Naive thymus-derived CD8-positive, alpha-beta T cell (primary cell): ENCODE results near the gene CNTNAP2. TPM values are rescaled to one million over a fixed set of nuclear protein-coding genes. Genes with fewer than 3 reads are reported as not detected.

ENCODE experiments used
- ATAC-seq, 2 donors: fragments of 150-1000 bp; cut with Tn5 transposase in 1 of 2; sonication (Bioruptor Pico), chemical (Tn5 transposase) in 1 of 2; 1 replicate in 1 of 2; 2 replicates in 1 of 2; pipeline ENCODE4 v1.10.0; 2021; ENCODE audit warnings: mild to moderate bottlenecking in 2 of 2, moderate library complexity in 2 of 2
- POLR2A ChIA-PET: fragments of 350-600 bp; sonication (Branson Sonifier 250); formaldehyde crosslinking; loops from one replicate; lab custom pipeline; 2021; ENCODE audit warnings: antibody characterized with exemption; lab: Charles Lee
- DNase-seq, 10 donors: peaks; one replicate each; pipeline versions ENCODE4 v3.0.0 to v3.0.0-alpha.2; 2020 to 2022
- H3K27ac Mint-ChIP-seq, 10 donors: one replicate each; pipeline ENCODE4 v1.8.0; 2020 to 2022; ENCODE audit warnings: mild to moderate bottlenecking in 10 of 10, mixed read lengths in 10 of 10, moderate library complexity in 4 of 10, inconsistent platforms in 1 of 10
- H3K27me3 Mint-ChIP-seq, 5 donors: one replicate each; pipeline ENCODE4 v1.8.0; 2021 to 2022; ENCODE audit warnings: mixed read lengths in 5 of 5
- H3K36me3 Mint-ChIP-seq, 3 donors: one replicate each; pipeline ENCODE4 v1.8.0; 2020 to 2022; ENCODE audit warnings: mixed read lengths in 3 of 3, mild to moderate bottlenecking in 2 of 3, inconsistent platforms in 1 of 3
- H3K4me1 Mint-ChIP-seq, 4 donors: one replicate each; pipeline ENCODE4 v1.8.0; 2021 to 2022; ENCODE audit warnings: mixed read lengths in 4 of 4
- H3K4me3 Mint-ChIP-seq, 10 donors: one replicate each; pipeline ENCODE4 v1.8.0; 2020 to 2022; ENCODE audit warnings: mild to moderate bottlenecking in 10 of 10, mixed read lengths in 10 of 10, moderate library complexity in 6 of 10, inconsistent platforms in 1 of 10
- H3K9me3 Mint-ChIP-seq, 9 donors: one replicate each; pipeline ENCODE4 v1.8.0; 2020 to 2022; ENCODE audit warnings: mixed read lengths in 9 of 9, mild to moderate bottlenecking in 3 of 9, inconsistent platforms in 1 of 9, moderate library complexity in 1 of 9
- polyA plus RNA-seq, 3 donors: library from polyadenylated mRNA; unstranded; fragments of 300-500 nt; fragmentation: Illumina TruSeq; gene quantifications; one replicate each; pipeline ENCODE4 v1.2.3, GENCODE V29; 2021
- total RNA-seq, 8 experiments: library from RNA in 2 of 8; stranded (reverse) in 2 of 8; gene quantifications; one replicate each; pipeline ENCODE4 v1.2.3 and lab custom pipeline; 2021 to 2026

Gene CNTNAP2
- total and polyA plus RNA-seq, 5 experiments from 2014 or later: 0.12 to 1.5 (median 0.71) TPM; not detected in 1

- DNase-seq (no peak), ATAC-seq (no peak)
- Mint-ChIP-seq H3K9me3 (peaks cover 0 to 4% (median 0%) of the 10 kb centered on the region in 9 donors), H3K27ac (no peak overlapping the region), H3K4me1 (no peaks in the 10 kb centered on the region), H3K4me3 (no peak overlapping the region), H3K36me3 (no peaks in the 10 kb centered on the region), H3K27me3 (peaks cover 0 to 2% (median 0%) of the 10 kb centered on the region in 5 donors)
- POLR2A ChIA-PET: no interaction called here
Measured at GRCh38 chr7:147909431-147910148, 1793.0 kb downstream of the CNTNAP2 start.

GRCh38 chr7:147911201-147911601, 1794.6 kb downstream of the CNTNAP2 start:
- Mint-ChIP-seq H3K27ac (no peak overlapping the region), H3K4me1 (no peaks in the 10 kb centered on the region), H3K4me3 (no peak overlapping the region), H3K27me3 (no peaks in the 10 kb centered on the region), H3K9me3 (no peaks in the 10 kb centered on the region), H3K36me3 (no peaks in the 10 kb centered on the region)
- DNase-seq (no peak), ATAC-seq (no peak)
- POLR2A ChIA-PET: no interaction called here

GRCh38 chr7:147912291-147912690, 1795.7 kb downstream of the CNTNAP2 start:
- DNase-seq (no peak), ATAC-seq (no peak)
- Mint-ChIP-seq H3K4me1 (no peaks in the 10 kb centered on the region), H3K27me3 (no peaks in the 10 kb centered on the region), H3K4me3 (no peak overlapping the region), H3K36me3 (no peaks in the 10 kb centered on the region), H3K27ac (no peak overlapping the region), H3K9me3 (no peaks in the 10 kb centered on the region)
- POLR2A ChIA-PET: no interaction called here

- Mint-ChIP-seq H3K4me1 (no peaks in the 10 kb centered on the region), H3K9me3 (no peaks in the 10 kb centered on the region), H3K27me3 (no peaks in the 10 kb centered on the region), H3K4me3 (no peak overlapping the region), H3K27ac (no peak overlapping the region), H3K36me3 (no peaks in the 10 kb centered on the region)
- ATAC-seq (no peak), DNase-seq (no peak)
- POLR2A ChIA-PET: no interaction called here
Measured at GRCh38 chr7:147912946-147913638, 1796.5 kb downstream of the CNTNAP2 start.

GRCh38 chr7:147915781-147916180, 1799.2 kb downstream of the CNTNAP2 start:
- Mint-ChIP-seq H3K4me3 (no peak overlapping the region), H3K36me3 (no peaks in the 10 kb centered on the region), H3K4me1 (no peaks in the 10 kb centered on the region), H3K27me3 (no peaks in the 10 kb centered on the region), H3K9me3 (peaks cover 0 to 2% (median 0%) of the 10 kb centered on the region in 9 donors), H3K27ac (no peak overlapping the region)
- POLR2A ChIA-PET: no interaction called here
- DNase-seq: no peak
- ATAC-seq: no peak

GRCh38 chr7:147916573-147916972, 1800.0 kb downstream of the CNTNAP2 start:
- ATAC-seq: no peak

GRCh38 chr7:147923841-147924240, 1807.2 kb downstream of the CNTNAP2 start:
- H3K9me3 Mint-ChIP-seq: peaks cover 0 to 14% (median 0%) of the 10 kb centered on the region in 9 donors
- H3K4me3 Mint-ChIP-seq: no peak overlapping the region
- H3K27ac Mint-ChIP-seq: no peak overlapping the region
- POLR2A ChIA-PET: no interaction called here
- peaks cover 0 to 1% (median 0%) of the 10 kb centered on the region in 4 donors for H3K4me1 Mint-ChIP-seq
- ATAC-seq (no peak), DNase-seq (no peak)
- peaks cover 0 to 2% (median 0%) of the 10 kb centered on the region in 5 donors for H3K27me3 Mint-ChIP-seq
- no peaks in the 10 kb centered on the region for H3K36me3 Mint-ChIP-seq

More at GRCh38 chr7:147916573-147916972, 1800.0 kb downstream of the CNTNAP2 start:
- Mint-ChIP-seq H3K4me3 (no peak overlapping the region), H3K36me3 (no peaks in the 10 kb centered on the region), H3K27ac (no peak overlapping the region), H3K27me3 (peaks cover 0 to under 1% (median 0%) of the 10 kb centered on the region in 5 donors), H3K4me1 (no peaks in the 10 kb centered on the region), H3K9me3 (peaks cover 0 to 2% (median 0%) of the 10 kb centered on the region in 9 donors)
- no peak for DNase-seq
- POLR2A ChIA-PET: no interaction called here

GRCh38 chr7:147937428-147937827, 1820.8 kb downstream of the CNTNAP2 start:
- peaks cover 0 to 22% (median 9%) of the 10 kb centered on the region in 9 donors for H3K9me3 Mint-ChIP-seq
- no peak overlapping the region for H3K27ac Mint-ChIP-seq
- H3K4me1 Mint-ChIP-seq: no peaks in the 10 kb centered on the region
- H3K27me3 Mint-ChIP-seq: peaks cover 0 to 5% (median 0%) of the 10 kb centered on the region in 5 donors
- no peak for DNase-seq
- no peaks in the 10 kb centered on the region for H3K36me3 Mint-ChIP-seq
- POLR2A ChIA-PET: no interaction called here
- no peak for ATAC-seq
- no peak overlapping the region for H3K4me3 Mint-ChIP-seq

- no peak overlapping the region for H3K4me3 Mint-ChIP-seq
- no peaks in the 10 kb centered on the region for H3K4me1 Mint-ChIP-seq
- no peak overlapping the region for H3K27ac Mint-ChIP-seq
- ATAC-seq (no peak), DNase-seq (no peak)
- H3K9me3 Mint-ChIP-seq: peaks cover 0 to 15% (median 4%) of the 10 kb centered on the region in 9 donors
- peaks cover 0 to 5% (median 0%) of the 10 kb centered on the region in 5 donors for H3K27me3 Mint-ChIP-seq
- no peaks in the 10 kb centered on the region for H3K36me3 Mint-ChIP-seq
- POLR2A ChIA-PET: no interaction called here
Measured at GRCh38 chr7:147941381-147941780, 1824.8 kb downstream of the CNTNAP2 start.

GRCh38 chr7:147944321-147944720, 1827.7 kb downstream of the CNTNAP2 start:
- POLR2A ChIA-PET: no interaction called here
- peaks cover 0 to 4% (median 0%) of the 10 kb centered on the region in 5 donors for H3K27me3 Mint-ChIP-seq
- no peak overlapping the region for H3K4me3 Mint-ChIP-seq
- no peaks in the 10 kb centered on the region for H3K4me1 Mint-ChIP-seq
- DNase-seq: no peak
- H3K9me3 Mint-ChIP-seq: peaks cover 0 to 21% (median 4%) of the 10 kb centered on the region in 9 donors
- H3K36me3 Mint-ChIP-seq: no peaks in the 10 kb centered on the region
- no peak for ATAC-seq
- H3K27ac Mint-ChIP-seq: no peak overlapping the region

- H3K27me3 Mint-ChIP-seq: no peaks in the 10 kb centered on the region
- H3K36me3 Mint-ChIP-seq: no peaks in the 10 kb centered on the region
- no peak overlapping the region for H3K27ac Mint-ChIP-seq
- no peak overlapping the region for H3K4me3 Mint-ChIP-seq
- POLR2A ChIA-PET: no interaction called here
- ATAC-seq (no peak), DNase-seq (no peak)
- H3K9me3 Mint-ChIP-seq: peaks cover 0 to 38% (median 6%) of the 10 kb centered on the region in 9 donors
- H3K4me1 Mint-ChIP-seq: no peaks in the 10 kb centered on the region
Measured at GRCh38 chr7:147952918-147953317, 1836.3 kb downstream of the CNTNAP2 start.

- Mint-ChIP-seq H3K27me3 (no peaks in the 10 kb centered on the region), H3K4me1 (no peaks in the 10 kb centered on the region), H3K27ac (no peak overlapping the region), H3K36me3 (no peaks in the 10 kb centered on the region), H3K9me3 (peaks cover 0 to 4% (median 0%) of the 10 kb centered on the region in 9 donors), H3K4me3 (no peak overlapping the region)
- POLR2A ChIA-PET: no interaction called here
- no peak for DNase-seq
- no peak for ATAC-seq
Measured at GRCh38 chr7:147968046-147968610, 1851.5 kb downstream of the CNTNAP2 start.

GRCh38 chr7:147971606-147972110, 1855.1 kb downstream of the CNTNAP2 start:
- Mint-ChIP-seq H3K4me3 (no peak overlapping the region), H3K9me3 (peaks cover 0 to 2% (median 0%) of the 10 kb centered on the region in 9 donors), H3K36me3 (no peaks in the 10 kb centered on the region), H3K27ac (no peak overlapping the region), H3K4me1 (no peaks in the 10 kb centered on the region), H3K27me3 (no peaks in the 10 kb centered on the region)
- no peak for ATAC-seq
- no peak for DNase-seq
- POLR2A ChIA-PET: no interaction called here
